ENCODE results near the gene SERINC1. TPM values are rescaled to one million over a fixed set of nuclear protein-coding genes. Genes with fewer than 3 reads are reported as not detected.

SERINC1 gene
- total RNA-seq, 1 donor from 2014 or later = 176 TPM

- Histone ChIP-seq H3K4me1 (ENCODE audit: control insufficient read depth in 3 of 3, insufficient read depth in 3 of 3, low read length in 3 of 3) (peaks cover 0 to 4% (median 3%) of the 10 kb centered on the region in 3 donors), H3K36me3 (ENCODE audit: control insufficient read depth in 3 of 3, insufficient read depth in 3 of 3, low read length in 3 of 3) (peaks cover 4 to 33% (median 26%) of the 10 kb centered on the region in 3 donors), H3K9me3 (ENCODE audit: control insufficient read depth in 3 of 3, low read length in 3 of 3) (no peaks in the 10 kb centered on the region), H3K9ac (ENCODE audit: low read depth in 1 of 3, low read length in 3 of 3) (no peak overlapping the region), H3K4me3 (ENCODE audit: low read length in 3 of 3) (no peak overlapping the region), H3K27ac (ENCODE audit: low read depth, low read length) (no peak overlapping the region), H3K27me3 (ENCODE audit: control insufficient read depth in 3 of 3, insufficient read depth in 3 of 3, low read length in 3 of 3) (no peaks in the 10 kb centered on the region)
Observed at GRCh38 chr6:122422003-122422402, 49.6 kb downstream of the SERINC1 start.

- Histone ChIP-seq H3K4me3 (ENCODE audit: low read length in 3 of 3) (no peak overlapping the region), H3K36me3 (ENCODE audit: control insufficient read depth in 3 of 3, insufficient read depth in 3 of 3, low read length in 3 of 3) (peaks cover 0 to 13% (median 2%) of the 10 kb centered on the region in 3 donors), H3K27ac (ENCODE audit: low read depth, low read length) (peak overlapping the region; percentile 71), H3K9me3 (ENCODE audit: control insufficient read depth in 3 of 3, low read length in 3 of 3) (no peaks in the 10 kb centered on the region), H3K9ac (ENCODE audit: low read depth in 1 of 3, low read length in 3 of 3) (peak overlapping the region; percentile 4 to 47 (median 23)), H3K4me1 (ENCODE audit: control insufficient read depth in 3 of 3, insufficient read depth in 3 of 3, low read length in 3 of 3) (peaks cover 0 to 6% (median 4%) of the 10 kb centered on the region in 3 donors), H3K27me3 (ENCODE audit: control insufficient read depth in 3 of 3, insufficient read depth in 3 of 3, low read length in 3 of 3) (no peaks in the 10 kb centered on the region)
Observed at GRCh38 chr6:122416825-122417224, 54.8 kb downstream of the SERINC1 start.

- H3K4me1 ChIP-seq (ENCODE audit: control insufficient read depth in 3 of 3, insufficient read depth in 3 of 3, low read length in 3 of 3) = peaks cover 0 to 4% (median 2%) of the 10 kb centered on the region in 3 donors
- no peak overlapping the region for H3K27ac ChIP-seq (ENCODE audit: low read depth, low read length)
- no peaks in the 10 kb centered on the region for H3K9me3 ChIP-seq (ENCODE audit: control insufficient read depth in 3 of 3, low read length in 3 of 3)
- H3K9ac ChIP-seq (ENCODE audit: low read depth in 1 of 3, low read length in 3 of 3) = no peak overlapping the region
- H3K4me3 ChIP-seq (ENCODE audit: low read length in 3 of 3) = no peak overlapping the region
- no peaks in the 10 kb centered on the region for H3K27me3 ChIP-seq (ENCODE audit: control insufficient read depth in 3 of 3, insufficient read depth in 3 of 3, low read length in 3 of 3)
- H3K36me3 ChIP-seq (ENCODE audit: control insufficient read depth in 3 of 3, insufficient read depth in 3 of 3, low read length in 3 of 3) = peaks cover 0 to 6% (median 0%) of the 10 kb centered on the region in 3 donors
Observed at GRCh38 chr6:122412001-122412400, 59.6 kb downstream of the SERINC1 start.

GRCh38 chr6:122408702-122409458 is 62.7 kb downstream of the SERINC1 start:
- H3K27me3 ChIP-seq (ENCODE audit: control insufficient read depth in 3 of 3, insufficient read depth in 3 of 3, low read length in 3 of 3) = no peaks in the 10 kb centered on the region
- peaks cover 0 to 6% (median 0%) of the 10 kb centered on the region in 3 donors for H3K36me3 ChIP-seq (ENCODE audit: control insufficient read depth in 3 of 3, insufficient read depth in 3 of 3, low read length in 3 of 3)
- no peak overlapping the region for H3K4me3 ChIP-seq (ENCODE audit: low read length in 3 of 3)
- peaks cover 3 to 5% (median 4%) of the 10 kb centered on the region in 3 donors for H3K4me1 ChIP-seq (ENCODE audit: control insufficient read depth in 3 of 3, insufficient read depth in 3 of 3, low read length in 3 of 3)
- H3K27ac ChIP-seq (ENCODE audit: low read depth, low read length) = peak overlapping the region; percentile 6
- H3K9ac ChIP-seq (ENCODE audit: low read depth in 1 of 3, low read length in 3 of 3) = peak overlapping the region in 1 of 3 donors; percentile 49
- no peaks in the 10 kb centered on the region for H3K9me3 ChIP-seq (ENCODE audit: control insufficient read depth in 3 of 3, low read length in 3 of 3)

GRCh38 chr6:122408240-122408639 is 63.4 kb downstream of the SERINC1 start:
- Histone ChIP-seq H3K27ac (ENCODE audit: low read depth, low read length) (peak overlapping the region; percentile 6), H3K27me3 (ENCODE audit: control insufficient read depth in 3 of 3, insufficient read depth in 3 of 3, low read length in 3 of 3) (no peaks in the 10 kb centered on the region), H3K4me3 (ENCODE audit: low read length in 3 of 3) (no peak overlapping the region), H3K9ac (ENCODE audit: low read depth in 1 of 3, low read length in 3 of 3) (no peak overlapping the region), H3K36me3 (ENCODE audit: control insufficient read depth in 3 of 3, insufficient read depth in 3 of 3, low read length in 3 of 3) (peaks cover 0 to 6% (median 0%) of the 10 kb centered on the region in 3 donors), H3K4me1 (ENCODE audit: control insufficient read depth in 3 of 3, insufficient read depth in 3 of 3, low read length in 3 of 3) (peaks cover 6 to 11% (median 7%) of the 10 kb centered on the region in 3 donors), H3K9me3 (ENCODE audit: control insufficient read depth in 3 of 3, low read length in 3 of 3) (no peaks in the 10 kb centered on the region)

- Histone ChIP-seq H3K9ac (ENCODE audit: low read depth in 1 of 3, low read length in 3 of 3) (no peak overlapping the region), H3K4me3 (ENCODE audit: low read length in 3 of 3) (no peak overlapping the region), H3K27me3 (ENCODE audit: control insufficient read depth in 3 of 3, insufficient read depth in 3 of 3, low read length in 3 of 3) (no peaks in the 10 kb centered on the region), H3K36me3 (ENCODE audit: control insufficient read depth in 3 of 3, insufficient read depth in 3 of 3, low read length in 3 of 3) (peaks cover 0 to 5% (median 0%) of the 10 kb centered on the region in 3 donors), H3K4me1 (ENCODE audit: control insufficient read depth in 3 of 3, insufficient read depth in 3 of 3, low read length in 3 of 3) (peaks cover 6 to 12% (median 9%) of the 10 kb centered on the region in 3 donors), H3K27ac (ENCODE audit: low read depth, low read length) (peak overlapping the region; percentile 6), H3K9me3 (ENCODE audit: control insufficient read depth in 3 of 3, low read length in 3 of 3) (no peaks in the 10 kb centered on the region)
Observed at GRCh38 chr6:122407712-122408111, 63.9 kb downstream of the SERINC1 start.

- Histone ChIP-seq H3K9me3 (ENCODE audit: control insufficient read depth in 3 of 3, low read length in 3 of 3) (no peaks in the 10 kb centered on the region), H3K4me1 (ENCODE audit: control insufficient read depth in 3 of 3, insufficient read depth in 3 of 3, low read length in 3 of 3) (peaks cover 13 to 21% (median 17%) of the 10 kb centered on the region in 3 donors), H3K36me3 (ENCODE audit: control insufficient read depth in 3 of 3, insufficient read depth in 3 of 3, low read length in 3 of 3) (no peaks in the 10 kb centered on the region), H3K27me3 (ENCODE audit: control insufficient read depth in 3 of 3, insufficient read depth in 3 of 3, low read length in 3 of 3) (no peaks in the 10 kb centered on the region), H3K27ac (ENCODE audit: low read depth, low read length) (no peak overlapping the region), H3K9ac (ENCODE audit: low read depth in 1 of 3, low read length in 3 of 3) (no peak overlapping the region), H3K4me3 (ENCODE audit: low read length in 3 of 3) (no peak overlapping the region)
Observed at GRCh38 chr6:122406187-122406586, 65.4 kb downstream of the SERINC1 start.

GRCh38 chr6:122405417-122405816 is 66.2 kb downstream of the SERINC1 start:
- H3K27me3 ChIP-seq (ENCODE audit: control insufficient read depth in 3 of 3, insufficient read depth in 3 of 3, low read length in 3 of 3) = no peaks in the 10 kb centered on the region
- H3K4me3 ChIP-seq (ENCODE audit: low read length in 3 of 3) = no peak overlapping the region
- no peaks in the 10 kb centered on the region for H3K36me3 ChIP-seq (ENCODE audit: control insufficient read depth in 3 of 3, insufficient read depth in 3 of 3, low read length in 3 of 3)
- peaks cover 13 to 25% (median 17%) of the 10 kb centered on the region in 3 donors for H3K4me1 ChIP-seq (ENCODE audit: control insufficient read depth in 3 of 3, insufficient read depth in 3 of 3, low read length in 3 of 3)
- H3K9ac ChIP-seq (ENCODE audit: low read depth in 1 of 3, low read length in 3 of 3) = no peak overlapping the region
- H3K27ac ChIP-seq (ENCODE audit: low read depth, low read length) = no peak overlapping the region
- H3K9me3 ChIP-seq (ENCODE audit: control insufficient read depth in 3 of 3, low read length in 3 of 3) = no peaks in the 10 kb centered on the region

GRCh38 chr6:122404444-122404843 is 67.2 kb downstream of the SERINC1 start:
- no peaks in the 10 kb centered on the region for H3K27me3 ChIP-seq (ENCODE audit: control insufficient read depth in 3 of 3, insufficient read depth in 3 of 3, low read length in 3 of 3)
- no peak overlapping the region for H3K27ac ChIP-seq (ENCODE audit: low read depth, low read length)
- no peak overlapping the region for H3K9ac ChIP-seq (ENCODE audit: low read depth in 1 of 3, low read length in 3 of 3)
- H3K9me3 ChIP-seq (ENCODE audit: control insufficient read depth in 3 of 3, low read length in 3 of 3) = no peaks in the 10 kb centered on the region
- peaks cover 13 to 25% (median 17%) of the 10 kb centered on the region in 3 donors for H3K4me1 ChIP-seq (ENCODE audit: control insufficient read depth in 3 of 3, insufficient read depth in 3 of 3, low read length in 3 of 3)
- no peaks in the 10 kb centered on the region for H3K36me3 ChIP-seq (ENCODE audit: control insufficient read depth in 3 of 3, insufficient read depth in 3 of 3, low read length in 3 of 3)
- no peak overlapping the region for H3K4me3 ChIP-seq (ENCODE audit: low read length in 3 of 3)

GRCh38 chr6:122401104-122401503 is 70.5 kb downstream of the SERINC1 start:
- Histone ChIP-seq H3K9me3 (ENCODE audit: control insufficient read depth in 3 of 3, low read length in 3 of 3) (no peaks in the 10 kb centered on the region), H3K27ac (ENCODE audit: low read depth, low read length) (peak overlapping the region; percentile 93), H3K4me3 (ENCODE audit: low read length in 3 of 3) (peak overlapping the region; percentile 95 to 97 (median 96)), H3K36me3 (ENCODE audit: control insufficient read depth in 3 of 3, insufficient read depth in 3 of 3, low read length in 3 of 3) (no peaks in the 10 kb centered on the region), H3K9ac (ENCODE audit: low read depth in 1 of 3, low read length in 3 of 3) (peak overlapping the region; percentile 92 to 98 (median 98)), H3K4me1 (ENCODE audit: control insufficient read depth in 3 of 3, insufficient read depth in 3 of 3, low read length in 3 of 3) (peaks cover 11 to 25% (median 17%) of the 10 kb centered on the region in 3 donors), H3K27me3 (ENCODE audit: control insufficient read depth in 3 of 3, insufficient read depth in 3 of 3, low read length in 3 of 3) (no peaks in the 10 kb centered on the region)

Measured in skeletal muscle tissue (tissue), 4 donors.